CMK (cell line): ENCODE measurements around the gene VWC2.
"Not testable (repeated sequence)": the region's sequence is repeated elsewhere in the genome, so short reads cannot be mapped to it uniquely, and the experiment has no call there.

ENCODE experiments used
- DNase-seq: peaks from one replicate; pipeline ENCODE4 v3.0.0-alpha.2; 2010; ENCODE audit warnings: low read depth

Gene VWC2

DNA sequence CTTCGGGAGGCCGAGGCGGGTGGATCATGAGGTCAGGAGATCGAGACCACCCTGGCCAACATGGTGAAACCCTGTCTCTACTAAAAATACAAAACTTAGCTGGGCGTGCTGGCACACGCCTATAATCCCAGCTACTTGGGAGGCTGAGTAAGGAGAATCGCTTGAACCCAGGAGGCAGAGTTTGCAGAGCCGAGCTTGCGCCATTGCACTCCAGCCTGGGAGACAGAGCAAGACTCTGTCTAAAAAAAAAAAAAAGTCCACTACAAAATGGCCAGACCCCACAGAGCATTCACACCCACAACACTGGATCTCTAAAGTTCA, 78.1 kb downstream of the VWC2 start:
- DNase-seq: not testable (repeated sequence)

GRCh38 chr7:49852619-49853462, 79.4 kb downstream of the VWC2 start:
- DNase-seq: peak; percentile 5

DNA sequence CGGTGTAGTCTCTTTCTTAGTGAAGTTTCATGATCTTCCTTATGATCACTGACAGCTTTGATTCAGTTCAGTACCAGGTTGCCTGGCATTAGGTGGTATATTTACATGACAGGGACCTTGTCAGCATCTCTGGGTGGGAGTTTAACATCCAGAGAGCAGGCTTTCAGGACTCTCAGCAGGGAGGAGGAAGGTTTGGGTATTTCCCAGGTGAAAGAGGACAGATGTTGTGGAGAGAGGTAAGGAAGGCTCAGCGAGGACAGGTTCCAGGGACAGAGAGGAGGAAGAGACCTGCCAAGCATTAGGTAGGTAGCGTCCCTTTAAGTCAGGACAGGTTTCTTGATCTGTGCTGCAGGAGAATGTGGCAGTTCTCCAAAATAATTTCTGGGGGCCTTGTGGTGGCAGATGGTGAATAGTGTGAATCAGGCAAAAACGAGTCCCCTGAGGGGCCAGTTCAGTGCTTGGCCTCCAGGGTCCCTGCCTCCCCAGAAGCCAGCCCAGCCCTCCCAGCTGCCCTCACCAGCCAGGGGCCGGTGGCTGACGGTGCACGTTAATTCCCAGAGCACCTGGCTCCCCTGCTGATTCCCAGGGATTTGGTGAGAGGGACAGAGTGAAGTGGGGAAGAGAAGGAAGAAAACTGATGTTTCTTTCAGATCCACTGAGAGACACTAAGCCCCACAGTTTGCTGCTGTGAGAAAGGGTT, 82.0 kb downstream of the VWC2 start:
- no peak for DNase-seq

GRCh38 chr7:49860293-49860692, 86.9 kb downstream of the VWC2 start:
- no peak for DNase-seq

GRCh38 chr7:49866076-49866735, 92.8 kb downstream of the VWC2 start:
- no peak for DNase-seq

DNA sequence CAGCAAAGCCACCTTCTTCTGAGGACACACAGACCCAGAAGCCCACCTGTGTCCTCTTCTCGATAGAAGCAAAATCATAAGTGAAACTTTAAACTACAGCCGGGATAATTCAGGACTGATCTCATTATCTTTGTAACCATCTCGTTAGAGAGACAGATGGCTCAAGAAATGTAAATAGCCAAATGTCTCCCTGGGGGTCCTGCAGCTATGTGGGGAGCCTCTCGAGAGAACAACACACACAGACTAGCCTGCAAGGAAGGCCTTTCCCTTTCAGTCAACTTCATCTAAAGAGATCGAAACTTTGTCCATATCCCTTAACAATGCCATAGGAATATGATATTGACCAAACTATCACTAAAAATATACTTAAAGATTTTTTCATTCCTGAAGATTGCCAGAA, 93.5 kb downstream of the VWC2 start:
- no peak for DNase-seq

DNA sequence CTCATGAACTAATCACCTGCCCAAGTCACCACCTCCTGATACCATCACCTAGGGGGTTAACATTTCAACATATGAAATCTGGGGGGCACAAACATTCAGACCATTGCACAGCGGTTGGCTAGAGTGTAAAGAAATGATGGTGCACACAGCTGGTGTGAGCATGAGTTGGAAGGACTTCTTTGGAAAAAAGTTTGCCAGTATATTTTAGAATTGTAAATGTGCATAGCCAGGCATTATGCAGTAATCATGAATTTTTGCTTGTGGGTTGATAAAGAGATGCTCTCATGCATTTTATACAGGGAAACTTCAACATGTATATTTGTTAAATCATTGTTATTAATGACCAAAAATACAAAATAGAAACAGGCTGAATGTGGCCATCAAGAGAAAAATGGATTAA, 100.0 kb downstream of the VWC2 start:
- no peak for DNase-seq

DNA sequence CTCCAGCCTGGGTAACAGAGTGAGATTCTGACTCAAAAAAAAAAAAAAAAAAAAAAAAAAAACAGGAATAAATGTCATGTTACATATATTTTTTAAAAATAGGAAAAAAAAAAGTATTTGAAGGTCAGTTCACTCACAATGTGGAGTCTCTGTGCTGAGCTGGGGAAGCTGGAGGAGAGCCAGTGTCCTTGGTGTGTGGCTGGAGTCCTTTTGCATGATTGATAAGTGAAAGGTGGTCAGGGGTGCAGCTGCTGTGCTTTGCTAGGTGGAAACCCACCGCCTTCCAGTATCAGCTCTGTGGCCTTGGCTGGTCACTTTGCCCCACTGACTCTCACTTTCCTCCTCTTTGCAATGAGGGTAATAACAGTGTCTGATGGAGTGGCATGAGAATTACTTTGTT, 101.9 kb downstream of the VWC2 start:
- no peak for DNase-seq

- no peak for DNase-seq
Measured at GRCh38 chr7:49876202-49876601, 102.8 kb downstream of the VWC2 start.

DNA sequence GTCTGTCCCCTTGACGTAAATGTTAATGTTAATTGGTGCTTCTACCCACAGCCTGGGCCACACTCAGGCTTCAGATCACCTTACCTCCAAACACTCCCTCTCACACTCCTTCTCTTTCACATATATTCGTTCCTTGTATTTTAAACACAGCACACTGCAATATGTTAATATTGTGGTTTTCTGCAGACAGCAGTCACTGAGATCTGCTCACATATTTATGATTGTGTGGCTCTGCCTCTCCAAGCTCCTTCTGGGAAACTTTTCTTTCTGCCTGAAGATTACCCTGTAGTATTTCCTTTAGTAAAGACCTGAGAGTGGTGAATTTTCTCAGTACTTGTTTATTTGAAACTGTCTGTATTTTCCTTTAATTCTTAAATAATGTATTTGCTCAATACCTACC, 104.7 kb downstream of the VWC2 start:
- no peak for DNase-seq

GRCh38 chr7:49878627-49879026, 105.2 kb downstream of the VWC2 start:
- no peak for DNase-seq

GRCh38 chr7:49883933-49884332, 110.5 kb downstream of the VWC2 start:
- DNase-seq: no peak

- no peak for DNase-seq
Measured at GRCh38 chr7:49885593-49886285, 112.3 kb downstream of the VWC2 start.

DNA sequence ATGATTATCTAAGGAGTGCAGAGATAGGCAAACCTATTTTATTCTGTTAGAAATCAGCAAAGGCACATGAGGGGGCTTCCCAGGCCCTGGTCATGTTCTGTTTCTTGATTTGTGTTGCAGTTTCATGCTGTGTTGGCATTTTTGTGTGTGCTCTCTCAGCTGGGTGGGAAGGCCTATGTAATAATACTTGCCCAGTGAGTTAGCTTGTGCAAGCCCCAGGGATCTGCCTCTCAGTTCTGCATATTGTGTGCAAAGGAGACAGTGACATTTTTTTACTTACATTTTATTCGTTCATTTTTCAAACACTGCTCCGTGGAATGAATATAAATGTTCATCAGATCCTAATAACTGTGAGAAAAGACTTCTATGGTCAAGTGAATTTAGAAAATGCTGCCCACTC, 119.0 kb downstream of the VWC2 start:
- no peak for DNase-seq

DNA sequence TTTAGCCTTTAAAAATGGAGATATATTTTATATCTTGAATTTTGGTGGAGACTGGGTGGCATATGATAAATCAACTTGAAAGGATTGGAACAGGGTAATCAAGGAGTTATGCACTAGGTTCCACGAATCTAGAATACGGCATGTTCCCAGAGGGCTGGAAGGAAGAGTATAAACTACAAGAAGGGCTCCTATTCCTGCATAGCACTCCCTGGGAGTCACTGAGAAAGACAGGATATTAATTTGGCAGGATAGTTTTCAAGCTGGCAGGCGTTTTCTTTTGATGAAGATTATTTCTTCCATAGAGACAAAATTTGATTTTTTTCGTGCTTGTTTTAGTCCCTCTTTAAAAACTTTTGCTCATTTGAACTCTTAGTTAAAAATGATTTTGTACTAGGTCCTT, 119.7 kb downstream of the VWC2 start:
- no peak for DNase-seq

DNA sequence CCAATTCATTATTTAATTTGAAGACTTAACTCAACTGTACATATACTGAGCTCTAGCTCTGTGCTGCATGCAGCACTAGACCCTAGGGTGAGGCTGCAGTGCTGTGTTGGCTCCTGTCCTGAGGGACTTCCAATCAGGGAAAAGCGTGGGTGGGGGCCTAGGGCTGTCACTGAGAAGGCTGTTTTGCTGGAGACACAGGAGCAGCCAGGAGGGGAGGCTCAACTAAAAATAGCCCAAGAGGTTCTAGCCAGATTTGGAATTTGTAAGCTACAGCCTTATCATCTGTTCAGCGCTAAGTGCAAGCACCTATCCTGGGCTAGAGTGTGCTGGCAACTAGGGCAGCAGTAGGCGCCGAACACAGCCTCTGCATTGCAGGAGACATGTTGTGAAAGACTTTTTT, 121.1 kb downstream of the VWC2 start:
- DNase-seq: no peak

- no peak for DNase-seq
Measured at GRCh38 chr7:49911909-49912308, 138.5 kb downstream of the VWC2 start.

DNA sequence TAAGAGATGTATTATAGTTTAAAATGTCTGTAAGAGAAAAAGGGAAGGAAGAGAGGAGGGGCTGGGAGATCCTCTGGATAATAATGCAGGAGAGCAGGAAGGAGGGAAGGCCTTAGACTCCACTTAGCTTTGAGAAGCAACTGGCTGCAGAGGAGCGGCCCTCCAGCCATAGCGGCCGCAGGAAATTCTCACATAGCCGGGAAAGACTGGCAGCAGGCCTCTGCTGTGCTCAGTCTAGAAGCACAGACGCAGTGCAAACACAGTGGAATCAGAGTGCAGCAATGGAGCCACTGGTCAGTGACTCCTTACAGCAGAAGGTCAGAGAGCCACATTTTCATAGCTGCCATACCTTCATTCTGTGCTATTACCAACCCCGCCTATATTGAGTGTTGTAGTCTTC, 153.3 kb downstream of the VWC2 start:
- DNase-seq: no peak

GRCh38 chr7:49927631-49928030, 154.2 kb downstream of the VWC2 start:
- no peak for DNase-seq

GRCh38 chr7:49928787-49929186, 155.3 kb downstream of the VWC2 start:
- no peak for DNase-seq

DNA sequence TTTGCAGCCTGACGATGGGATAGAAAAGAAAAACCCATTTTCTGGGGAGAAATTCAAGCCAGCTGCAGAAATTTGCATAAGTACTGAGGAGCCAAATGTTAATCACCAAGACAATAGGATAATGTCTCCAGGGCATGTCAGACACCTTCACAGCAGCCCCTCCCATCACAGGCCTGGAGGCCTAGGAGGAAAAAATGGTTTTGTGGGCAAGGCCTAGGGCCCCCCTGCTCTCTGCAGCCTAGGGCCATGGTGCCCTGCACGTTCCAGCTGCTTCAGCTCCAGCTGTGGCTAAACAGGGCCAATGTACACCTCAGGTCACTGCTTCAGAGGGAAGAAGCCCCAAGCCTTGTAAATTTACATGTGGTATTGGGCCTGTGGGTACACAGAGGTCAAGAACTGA, 158.2 kb downstream of the VWC2 start:
- no peak for DNase-seq

GRCh38 chr7:49937608-49938007, 164.2 kb downstream of the VWC2 start:
- no peak for DNase-seq
